Stimulated activated CD8-positive, alpha-beta memory T cell treated with anti-CD3 and anti-CD28 coated beads, Interleukin-7, amount 100 ng/mL, for 24 hours (primary cell): Measurements from ENCODE around the gene MINDY4.

Experiments used
- DNase-seq: peaks from one replicate; pipeline ENCODE4 v3.0.0-alpha.2; 2020; ENCODE audit warnings: low read depth

MINDY4 gene

GRCh38 chr7:30835396-30835915 lies 64.2 kb downstream of the MINDY4 start:
- DNase-seq = no peak

- no peak for DNase-seq
These were observed 65.8 kb downstream of the MINDY4 start for GRCh38 chr7:30836991-30837390.

GRCh38 chr7:30837581-30837980 lies 66.4 kb downstream of the MINDY4 start:
- no peak for DNase-seq

GRCh38 chr7:30838008-30838407 lies 66.8 kb downstream of the MINDY4 start:
- DNase-seq = no peak

GRCh38 chr7:30840141-30841024 lies 69.2 kb downstream of the MINDY4 start:
- no peak for DNase-seq

GRCh38 chr7:30841025-30841735 lies 70.0 kb downstream of the MINDY4 start:
- no peak for DNase-seq

GRCh38 chr7:30841801-30842541 lies 70.8 kb downstream of the MINDY4 start:
- no peak for DNase-seq

GRCh38 chr7:30842542-30843451 lies 71.6 kb downstream of the MINDY4 start:
- no peak for DNase-seq

GRCh38 chr7:30843741-30844482 lies 72.7 kb downstream of the MINDY4 start:
- no peak for DNase-seq

GRCh38 chr7:30844483-30844874 lies 73.3 kb downstream of the MINDY4 start:
- no peak for DNase-seq

- no peak for DNase-seq
These were observed 73.7 kb downstream of the MINDY4 start for GRCh38 chr7:30844916-30845315.

GRCh38 chr7:30845426-30846135 lies 74.4 kb downstream of the MINDY4 start:
- DNase-seq = no peak

GRCh38 chr7:30846378-30846777 lies 75.2 kb downstream of the MINDY4 start:
- no peak for DNase-seq

- DNase-seq = no peak
These were observed 77.1 kb downstream of the MINDY4 start for GRCh38 chr7:30848121-30848855.

GRCh38 chr7:30849565-30849964 lies 78.3 kb downstream of the MINDY4 start:
- no peak for DNase-seq

- DNase-seq = no peak
These were observed 79.2 kb downstream of the MINDY4 start for GRCh38 chr7:30850426-30850825.

- no peak for DNase-seq
These were observed 80.6 kb downstream of the MINDY4 start for GRCh38 chr7:30851651-30852307.

GRCh38 chr7:30852308-30852684 lies 81.1 kb downstream of the MINDY4 start:
- DNase-seq = no peak
